HUES6 (cell line): ENCODE measurements around the gene HGFAC.

Source experiments
- H3K27ac ChIP-seq: 2 replicates; pipeline ENCODE4 v1.7.0; 2013; ENCODE audit warnings: low read depth, mild to moderate bottlenecking, low read length, inconsistent platforms
- H3K27me3 ChIP-seq: 2 replicates; pipeline ENCODE4 v1.6.1; 2013; ENCODE audit warnings: low read length; ENCODE audit not compliant: control insufficient read depth, insufficient read depth
- H3K36me3 ChIP-seq: 2 replicates; pipeline ENCODE4 v1.6.1; 2013; ENCODE audit warnings: low read length; ENCODE audit not compliant: control insufficient read depth, insufficient read depth
- H3K4me1 ChIP-seq: 2 replicates; pipeline ENCODE4 v1.6.1; 2013; ENCODE audit warnings: low read length; ENCODE audit not compliant: control insufficient read depth, insufficient read depth
- H3K4me3 ChIP-seq: 2 replicates; pipeline ENCODE4 v1.5.1; 2013; ENCODE audit warnings: low read depth, low read length
- H3K9ac ChIP-seq: one replicate; pipeline ENCODE4 v1.6.1; 2013; ENCODE audit warnings: mild to moderate bottlenecking, low read length
- H3K9me3 ChIP-seq: 2 replicates; pipeline ENCODE4 v1.6.1; 2013; ENCODE audit warnings: low read depth, low read length; ENCODE audit not compliant: control insufficient read depth, insufficient read depth

Gene HGFAC

DNA sequence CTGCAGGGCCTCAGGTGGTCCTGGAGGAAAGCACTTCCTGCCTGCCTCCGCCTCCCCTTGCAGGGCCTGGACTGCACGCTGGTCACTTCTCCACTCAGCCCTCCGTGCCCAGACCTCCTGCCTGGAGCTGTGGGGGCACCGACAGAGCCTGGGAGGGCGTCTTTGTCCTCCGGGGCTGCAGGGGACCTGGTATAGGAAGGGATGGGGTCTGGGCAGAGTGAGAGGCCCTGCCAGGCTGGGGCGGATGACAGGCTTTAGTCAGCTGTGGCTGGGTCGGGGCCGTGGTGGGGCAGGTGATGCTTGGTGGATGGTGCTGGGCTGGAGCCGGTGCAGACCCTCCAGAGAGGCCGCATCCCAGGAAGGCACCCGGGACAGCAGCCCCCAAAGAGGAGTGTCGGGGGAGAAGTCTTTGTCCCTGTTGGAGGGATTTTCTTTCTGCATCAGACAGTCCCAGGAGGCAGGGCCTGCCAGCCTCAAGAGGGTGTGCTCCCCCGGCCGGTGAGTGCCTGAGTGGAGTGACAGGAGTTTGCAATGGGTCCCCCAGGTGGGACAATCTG lies 22.7 kb downstream of the HGFAC start:
- Histone ChIP-seq H3K9ac (no peak overlapping the region), H3K4me1 (no peaks in the 10 kb centered on the region), H3K9me3 (peaks cover 9% of the 10 kb centered on the region; the same call in 1 of the 2 replicates), H3K36me3 (no peaks in the 10 kb centered on the region), H3K27me3 (peaks cover 74% of the 10 kb centered on the region), H3K4me3 (no peak overlapping the region), H3K27ac (no peak overlapping the region)

DNA sequence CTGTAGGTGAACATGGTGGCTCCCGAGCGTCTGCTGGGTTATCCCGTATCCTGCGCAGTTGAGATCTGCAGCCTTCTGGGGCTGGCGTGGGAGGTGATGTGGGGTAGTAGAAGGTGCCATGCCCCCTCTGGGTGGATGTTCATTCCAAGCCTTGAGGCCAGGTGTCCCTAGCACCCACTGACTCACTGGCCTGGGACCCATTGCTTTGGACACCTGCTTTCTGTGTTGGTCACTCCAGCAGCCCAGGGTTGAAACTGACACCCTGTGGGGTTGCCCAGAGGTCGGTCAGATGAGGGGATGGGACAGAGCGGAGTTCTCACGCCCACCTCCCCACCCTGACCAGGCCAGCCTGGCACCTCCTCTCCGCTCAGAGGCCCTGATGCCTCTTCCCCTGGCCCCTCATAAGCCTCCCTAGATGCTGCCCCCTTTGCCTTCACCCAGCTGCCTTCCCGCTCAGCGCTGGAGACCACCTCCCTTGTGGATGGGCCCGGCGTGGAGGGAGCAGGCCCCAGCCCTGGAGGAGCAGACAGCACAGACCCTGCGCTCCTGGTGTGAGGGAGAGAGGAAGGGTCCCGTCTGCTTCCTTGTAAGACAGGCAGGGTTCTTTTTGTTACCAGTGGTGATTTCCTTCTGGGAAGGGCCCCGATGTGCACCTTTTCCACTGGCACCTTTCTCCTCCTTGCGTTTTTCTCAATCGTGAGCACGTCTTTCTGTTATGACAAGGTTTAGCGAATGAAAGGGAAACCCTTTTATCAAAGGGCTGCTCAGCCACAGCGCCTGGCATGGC lies 23.3 kb downstream of the HGFAC start:
- Histone ChIP-seq H3K4me3 (no peak overlapping the region), H3K27ac (no peak overlapping the region), H3K27me3 (peaks cover 75% of the 10 kb centered on the region), H3K9me3 (peaks cover 9% of the 10 kb centered on the region; the same call in 1 of the 2 replicates), H3K36me3 (no peaks in the 10 kb centered on the region), H3K9ac (no peak overlapping the region), H3K4me1 (no peaks in the 10 kb centered on the region)

DNA sequence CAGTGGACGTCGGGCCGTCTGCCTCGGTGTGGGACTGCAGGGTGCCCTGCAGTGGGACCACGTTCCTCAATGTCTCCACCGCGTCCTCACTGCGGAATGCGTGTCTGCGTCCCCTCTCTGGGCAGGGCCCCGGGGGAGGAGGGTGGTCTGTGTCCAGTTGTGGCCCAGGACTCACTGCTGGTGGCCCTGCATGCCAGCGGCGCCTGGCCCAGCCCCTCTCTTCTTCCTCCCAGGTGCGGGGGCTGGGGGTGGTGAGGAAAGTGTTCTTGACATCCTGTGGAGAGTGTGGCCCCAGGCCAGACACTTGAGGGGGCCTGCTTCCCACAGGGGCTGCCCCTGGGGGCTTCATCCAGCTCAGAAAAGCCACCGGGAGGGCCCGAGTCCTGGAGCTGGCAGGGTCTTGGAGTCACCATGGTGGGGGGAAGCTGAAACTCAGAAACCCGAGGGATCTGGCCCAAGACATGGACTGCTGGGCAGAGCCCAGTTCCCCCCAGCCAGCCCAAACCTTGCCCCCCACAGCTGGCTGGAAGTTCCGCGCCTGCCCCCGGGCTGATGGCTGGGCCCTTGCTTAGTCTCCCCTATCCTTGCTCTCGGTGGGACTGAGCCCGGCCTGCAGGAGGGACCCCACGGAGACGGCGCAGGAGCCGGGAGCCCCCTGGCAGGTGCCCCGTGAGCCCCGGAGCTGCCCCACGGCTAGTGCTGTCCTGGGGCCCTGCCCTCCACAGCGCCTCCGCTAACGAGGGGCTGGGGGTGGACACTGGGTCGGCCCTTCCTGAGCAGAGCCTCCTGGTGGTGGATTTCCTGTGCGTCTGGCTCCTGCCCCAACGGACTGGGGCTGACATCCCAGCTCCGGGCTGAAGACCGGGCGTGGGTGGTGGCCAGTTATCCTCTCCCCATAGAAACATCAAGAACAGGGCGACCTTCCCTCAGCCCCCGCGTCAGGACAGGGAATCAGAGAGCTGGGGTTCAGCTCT lies 24.2 kb downstream of the HGFAC start:
- Histone ChIP-seq H3K27me3 (peaks cover 75% of the 10 kb centered on the region), H3K4me3 (no peak overlapping the region), H3K9ac (no peak overlapping the region), H3K36me3 (no peaks in the 10 kb centered on the region), H3K27ac (no peak overlapping the region), H3K9me3 (peaks cover 6% of the 10 kb centered on the region; the same call in 1 of the 2 replicates), H3K4me1 (no peaks in the 10 kb centered on the region)

GRCh38 chr4:3466691-3467600 lies 25.2 kb downstream of the HGFAC start:
- Histone ChIP-seq H3K27me3 (peaks cover 75% of the 10 kb centered on the region), H3K36me3 (no peaks in the 10 kb centered on the region), H3K4me1 (no peaks in the 10 kb centered on the region), H3K9ac (no peak overlapping the region), H3K9me3 (peaks cover 6% of the 10 kb centered on the region; the same call in 1 of the 2 replicates), H3K27ac (no peak overlapping the region), H3K4me3 (no peak overlapping the region)

GRCh38 chr4:3467601-3468031 lies 25.8 kb downstream of the HGFAC start:
- H3K27ac ChIP-seq: no peak overlapping the region
- no peaks in the 10 kb centered on the region for H3K36me3 ChIP-seq
- no peak overlapping the region for H3K9ac ChIP-seq
- H3K9me3 ChIP-seq: peaks cover 6% of the 10 kb centered on the region; the same call in 1 of the 2 replicates
- H3K4me1 ChIP-seq: 0 out of 2 replicates have a peak, but pooled peaks cover under 1% of the 10 kb centered on the region
- no peak overlapping the region for H3K4me3 ChIP-seq
- peaks cover 75% of the 10 kb centered on the region for H3K27me3 ChIP-seq

DNA sequence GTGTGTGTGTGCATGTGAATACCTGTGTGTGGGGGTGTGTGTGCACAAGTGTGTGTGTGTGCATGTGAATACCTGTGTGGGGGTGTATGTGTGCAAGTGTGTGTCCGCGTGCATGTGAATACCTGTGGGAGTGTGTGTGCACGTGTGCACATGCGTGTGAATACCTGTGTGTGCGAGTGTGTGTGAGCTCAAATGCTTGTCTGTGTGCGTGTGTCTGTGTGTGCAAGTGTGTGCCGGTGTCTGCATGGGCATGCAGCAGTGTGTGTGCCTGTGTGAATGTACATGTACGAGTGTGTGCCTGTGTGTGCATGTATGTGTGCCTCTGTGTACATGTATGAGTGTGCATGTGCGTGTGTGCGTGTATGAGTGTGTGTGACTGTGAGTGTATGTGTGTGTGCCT lies 26.4 kb downstream of the HGFAC start:
- no peaks in the 10 kb centered on the region for H3K36me3 ChIP-seq
- no peak overlapping the region for H3K4me3 ChIP-seq
- H3K4me1 ChIP-seq: 0 out of 2 replicates have a peak, but pooled peaks cover 5% of the 10 kb centered on the region
- H3K9me3 ChIP-seq: peaks cover 6% of the 10 kb centered on the region; the same call in 1 of the 2 replicates
- H3K27me3 ChIP-seq: peaks cover 75% of the 10 kb centered on the region
- H3K9ac ChIP-seq: no peak overlapping the region
- no peak overlapping the region for H3K27ac ChIP-seq

GRCh38 chr4:3468804-3469203 lies 27.0 kb downstream of the HGFAC start:
- H3K4me3 ChIP-seq: no peak overlapping the region
- no peaks in the 10 kb centered on the region for H3K36me3 ChIP-seq
- peaks cover 6% of the 10 kb centered on the region; the same call in 1 of the 2 replicates for H3K9me3 ChIP-seq
- peaks cover 75% of the 10 kb centered on the region for H3K27me3 ChIP-seq
- H3K27ac ChIP-seq: no peak overlapping the region
- H3K4me1 ChIP-seq: 0 out of 2 replicates have a peak, but pooled peaks cover 7% of the 10 kb centered on the region
- H3K9ac ChIP-seq: no peak overlapping the region

DNA sequence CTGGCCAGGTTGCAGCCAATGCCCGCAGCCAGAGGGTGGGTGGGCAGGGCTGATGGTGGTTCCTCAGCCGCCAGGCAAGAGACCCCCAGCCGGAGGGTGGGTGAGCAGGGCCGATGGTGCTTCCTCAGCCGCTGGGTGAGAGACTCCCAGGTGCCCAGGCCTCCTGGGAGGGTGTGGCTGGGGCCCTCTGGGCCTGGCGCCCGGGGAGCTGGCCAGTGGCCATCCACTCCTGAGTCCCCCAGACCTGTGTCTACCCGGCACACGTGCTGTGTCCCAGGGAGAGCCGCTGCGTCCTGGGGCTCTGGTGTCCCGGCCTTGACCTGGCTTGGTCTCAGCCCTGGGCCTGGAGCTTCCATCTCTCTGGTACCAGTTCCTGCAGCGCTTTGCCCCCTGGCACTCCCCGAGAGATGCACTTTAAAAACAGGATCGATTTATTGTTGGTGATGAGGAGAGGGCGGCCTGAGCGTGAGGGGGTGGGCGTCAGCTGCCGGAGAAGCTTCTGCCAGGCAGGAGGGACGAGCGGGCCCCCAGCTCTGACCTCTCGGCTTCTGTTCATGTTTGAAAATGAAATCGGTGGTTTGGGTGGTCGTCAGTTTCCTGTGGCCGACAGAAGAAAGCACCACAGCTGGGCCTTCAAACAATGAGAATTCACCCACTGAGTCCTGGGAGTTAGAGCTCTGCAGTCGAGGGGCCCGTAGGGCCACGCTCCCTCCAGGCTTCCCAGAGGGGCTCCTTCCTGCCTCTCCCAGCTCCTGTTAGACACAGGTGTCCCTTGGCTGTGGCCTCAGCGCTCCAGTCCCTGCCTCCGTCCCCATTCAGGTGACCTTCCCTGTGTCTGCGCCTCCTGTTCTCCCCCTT lies 27.8 kb downstream of the HGFAC start:
- 0 out of 2 replicates have a peak, but pooled peaks cover 7% of the 10 kb centered on the region for H3K4me1 ChIP-seq
- H3K27me3 ChIP-seq: peaks cover 74% of the 10 kb centered on the region
- H3K27ac ChIP-seq: no peak overlapping the region
- no peaks in the 10 kb centered on the region for H3K36me3 ChIP-seq
- no peak overlapping the region for H3K9ac ChIP-seq
- no peak overlapping the region for H3K4me3 ChIP-seq
- peaks cover 6% of the 10 kb centered on the region; the same call in 1 of the 2 replicates for H3K9me3 ChIP-seq

DNA sequence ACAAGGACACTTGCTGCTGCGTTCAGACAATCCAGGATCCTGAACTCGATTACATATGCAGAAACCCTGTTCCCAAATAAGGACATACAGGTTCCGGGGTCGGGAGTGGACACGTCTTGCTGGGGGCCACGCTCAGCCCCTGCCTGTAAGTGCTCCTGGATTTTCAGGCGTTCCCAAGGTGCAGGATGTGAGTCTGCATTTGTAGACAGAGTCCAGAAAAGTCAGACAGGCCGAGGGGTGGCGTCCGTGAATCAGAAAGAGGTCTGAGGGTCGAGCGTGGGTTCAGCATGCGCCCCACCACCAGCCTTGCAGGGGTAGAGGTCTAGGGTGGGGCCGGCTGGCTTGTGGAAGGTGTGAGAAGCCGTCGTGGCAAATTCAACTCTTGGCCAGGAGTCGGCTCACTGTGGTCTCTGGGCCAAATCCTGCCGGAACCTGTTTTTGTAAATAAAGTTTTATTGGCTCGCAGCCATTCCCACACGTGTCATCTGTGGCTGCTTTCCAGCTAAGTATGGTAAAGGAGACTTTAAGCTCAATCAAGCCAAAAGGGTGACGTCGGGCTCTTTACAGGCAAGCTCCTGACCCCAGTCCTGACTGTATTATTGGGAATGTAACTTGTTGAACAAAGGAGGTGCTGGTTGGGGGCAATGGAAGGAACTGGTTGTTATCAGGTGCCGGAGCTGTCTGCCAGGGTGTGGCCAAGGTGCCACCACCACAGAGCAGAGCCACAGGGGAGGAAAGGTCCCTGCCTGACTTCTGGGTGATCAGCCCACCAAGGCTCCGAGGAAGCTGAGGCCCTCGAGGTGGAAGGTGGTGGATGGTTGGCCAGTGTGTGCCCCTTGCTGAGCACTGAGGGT lies 28.7 kb downstream of the HGFAC start:
- peaks cover 74% of the 10 kb centered on the region for H3K27me3 ChIP-seq

More for the DNA sequence above, 28.7 kb downstream of the HGFAC start:
- no peak overlapping the region for H3K27ac ChIP-seq
- peaks cover 6% of the 10 kb centered on the region; the same call in 1 of the 2 replicates for H3K9me3 ChIP-seq
- H3K9ac ChIP-seq: no peak overlapping the region
- no peak overlapping the region for H3K4me3 ChIP-seq
- no peaks in the 10 kb centered on the region for H3K36me3 ChIP-seq
- 0 out of 2 replicates have a peak, but pooled peaks cover 7% of the 10 kb centered on the region for H3K4me1 ChIP-seq
